Endothelial cell of umbilical vein (primary cell): ENCODE results near the gene SSRP1. TPM values are rescaled to one million over a fixed set of nuclear protein-coding genes. Genes with fewer than 3 reads are reported as not detected.

Source experiments
- BruUV-seq: library from RNA; stranded (reverse); fragments of 400-500 nt; replicated peaks from 2 replicates; lab custom pipeline; 2021; lab: Mats Ljungman, UMichigan
- CTCF ChIA-PET: fragments of 300-600, 350-600 bp; sonication (Branson Sonifier 250); formaldehyde crosslinking; loops from one replicate; lab custom pipeline; 2021; ENCODE audit warnings: antibody characterized with exemption, inconsistent platforms; lab: Charles Lee
- POLR2A ChIA-PET: fragments of 300-600, 350-600 bp; sonication (Branson Sonifier 250); formaldehyde crosslinking; loops from one replicate; lab custom pipeline; 2021; ENCODE audit warnings: antibody characterized with exemption, inconsistent platforms; lab: Charles Lee
- DNase-seq: peaks from one replicate; pipeline ENCODE4 v3.0.0-alpha.2; 2011; ENCODE audit warnings: low read depth, low spot score
- FAIRE-seq: peaks from 2 replicates; lab custom pipeline; 2011; peaks lifted over from hg19 to GRCh38; lab: Jason Lieb, UNC
- H2AFZ ChIP-seq: 2 replicates; pipeline ENCODE4 v1.6.0; 2012; ENCODE audit warnings: low read depth, low read length, control low read depth, inconsistent platforms
- H3K27ac ChIP-seq: 2 replicates; pipeline ENCODE4 v1.5.1; 2011; ENCODE audit warnings: low read depth, mild to moderate bottlenecking, control low read depth, low read length, moderate library complexity; ENCODE audit not compliant: insufficient read depth
- H3K27me3 ChIP-seq, 2 experiments: 2 replicates each; pipeline versions ENCODE4 v1.6.0 to v1.6.1; 2011; ENCODE audit warnings: low read length in 2 of 2, mixed read lengths in 1 of 2; ENCODE audit not compliant: control insufficient read depth in 2 of 2, insufficient read depth in 2 of 2
- H3K36me3 ChIP-seq, 2 experiments: 2 replicates in 1 of 2; 3 replicates in 1 of 2; pipeline ENCODE4 v1.5.1; 2011; ENCODE audit warnings: low read length in 2 of 2, mild to moderate bottlenecking in 1 of 2, moderate library complexity in 1 of 2; ENCODE audit not compliant: control insufficient read depth in 2 of 2, insufficient read depth in 2 of 2; ENCODE audit errors: extremely low read depth in 1 of 2
- H3K4me1 ChIP-seq: 3 replicates; pipeline ENCODE4 v1.5.1; 2011; ENCODE audit warnings: mild to moderate bottlenecking, low read length; ENCODE audit not compliant: control insufficient read depth, insufficient read depth; ENCODE audit errors: extremely low read depth
- H3K4me2 ChIP-seq: 2 replicates; pipeline ENCODE4 v1.6.1; 2011; ENCODE audit warnings: low read length, control low read depth, mixed read lengths; ENCODE audit not compliant: insufficient read depth
- H3K4me3 ChIP-seq, 3 experiments: fragments of 200-600 bp in 1 of 3; sonication (generic), shearing (Covaris generic) in 1 of 3; replicated peaks in 1 of 3; 2 replicates each; pipeline ENCODE4 v1.5.1; 2011 to 2016; ENCODE audit warnings: control low read depth in 3 of 3, low read length in 3 of 3, mild to moderate bottlenecking in 2 of 3, inconsistent platforms in 1 of 3, low read depth in 1 of 3, moderate library complexity in 1 of 3; ENCODE audit not compliant: insufficient read depth in 1 of 3
- H3K79me2 ChIP-seq: 2 replicates; pipeline ENCODE4 v1.6.0; 2012; ENCODE audit warnings: low read length, inconsistent platforms; ENCODE audit not compliant: control insufficient read depth, insufficient read depth
- H3K9ac ChIP-seq: replicated peaks from 2 replicates; pipeline ENCODE3; 2011; ENCODE audit warnings: low read length, control low read depth; ENCODE audit not compliant: insufficient read depth; ENCODE audit errors: extremely low read depth
- H3K9me1 ChIP-seq: replicated peaks from 3 replicates; pipeline ENCODE4 v1.6.0; 2011; ENCODE audit warnings: mild to moderate bottlenecking, low read length; ENCODE audit not compliant: control insufficient read depth, insufficient read depth; ENCODE audit errors: extremely low read depth
- H3K9me3 ChIP-seq: replicated peaks from 2 replicates; pipeline ENCODE4 v1.5.1; 2012; ENCODE audit warnings: low read length, inconsistent platforms; ENCODE audit not compliant: control insufficient read depth, insufficient read depth
- H4K20me1 ChIP-seq: replicated peaks from 2 replicates; pipeline ENCODE3; 2011; ENCODE audit warnings: mild to moderate bottlenecking, low read length; ENCODE audit not compliant: control insufficient read depth, insufficient read depth; ENCODE audit errors: extremely low read depth
- CTCF ChIP-seq, 2 donors: IDR thresholded peaks; 1 replicate in 1 of 2; 2 replicates in 1 of 2; pipeline ENCODE4 v1.5.1; 2011; ENCODE audit warnings: low read length in 2 of 2, mild to moderate bottlenecking in 2 of 2, moderate library complexity in 2 of 2, control low read depth in 1 of 2, inconsistent platforms in 1 of 2, low read depth in 1 of 2; ENCODE audit not compliant: insufficient read depth in 1 of 2; ENCODE audit errors: extremely low read depth in 1 of 2
- EZH2 ChIP-seq: IDR thresholded peaks from 2 replicates; pipeline ENCODE4 v1.6.1; 2012; ENCODE audit warnings: borderline replicate concordance, low read depth, mild to moderate bottlenecking, moderate library complexity, low read length, inconsistent platforms; ENCODE audit not compliant: severe bottlenecking
- FOS ChIP-seq: IDR thresholded peaks from 2 replicates; pipeline ENCODE4 v1.6.1; 2011; ENCODE audit warnings: mild to moderate bottlenecking, low read length, moderate library complexity, borderline replicate concordance; ENCODE audit not compliant: insufficient read depth
- GATA2 ChIP-seq: IDR thresholded peaks from 2 replicates; pipeline ENCODE4 v1.7.0; 2011; ENCODE audit warnings: low read depth, mild to moderate bottlenecking, moderate library complexity, mixed read lengths, low read length; ENCODE audit not compliant: insufficient read length, insufficient read depth
- JUN ChIP-seq: IDR thresholded peaks from 2 replicates; pipeline ENCODE4 v1.6.1; 2011; ENCODE audit warnings: borderline replicate concordance, low read depth; ENCODE audit not compliant: insufficient read length, insufficient read depth
- MAX ChIP-seq: IDR thresholded peaks from 2 replicates; pipeline ENCODE4 v1.6.1; 2011; ENCODE audit not compliant: insufficient read depth, insufficient read length
- MYC ChIP-seq: IDR thresholded peaks from one replicate; pipeline ENCODE4 v1.6.1; 2011; ENCODE audit warnings: mild to moderate bottlenecking, low read depth, low read length
- POLR2A ChIP-seq: IDR thresholded peaks from 2 replicates; pipeline ENCODE4 v1.6.1; 2012; ENCODE audit warnings: low read depth, mild to moderate bottlenecking, control low read depth, low read length
- POLR2AphosphoS5 ChIP-seq: IDR thresholded peaks from 2 replicates; pipeline ENCODE4 v1.6.1; 2012; ENCODE audit warnings: low read depth, mild to moderate bottlenecking, control low read depth, low read length, moderate library complexity; ENCODE audit not compliant: insufficient read depth
- dilution Hi-C: fragments of 300-500 bp; cut with MboI; formaldehyde crosslinking; loops from one replicate; pipeline ENCODE4 v1.15.0; 2019; ENCODE audit warnings: low sequenced_read_pairs; ENCODE audit not compliant: extremely low pct_ligation_motif_present
- intact Hi-C: fragments of 100-400 bp; cut with micrococcal nuclease; formaldehyde crosslinking; loops from one replicate; pipeline ENCODE4 v1.10.0; 2022
- polyA plus RNA-seq, 4 experiments: library from polyadenylated mRNA; depleted of rRNA in 3 of 4; stranded (reverse) in 3 of 4; unstranded in 1 of 4; fragments of >200 nt; gene quantifications; 2 replicates each; pipeline versions ENCODE4 v1.2.1 to v1.2.3, GENCODE V29; 2011 to 2012; ENCODE audit warnings: missing spikeins in 1 of 4
- total RNA-seq: library from RNA; stranded (reverse); gene quantifications from 2 replicates; pipeline ENCODE4 v1.2.3, GENCODE V29; 2021

Gene SSRP1
- total and polyA plus RNA-seq, 2 donors (not counting 3 experiments of a cell fraction or from before 2014, with no cell fraction given) = 130 to 146 TPM

- no peak overlapping the region for H2AFZ ChIP-seq
- no peak for DNase-seq
- no peaks in the 10 kb centered on the region for H3K79me2 ChIP-seq
- peaks cover 4 to 9% of the 10 kb centered on the region in 2 experiments for H3K27me3 ChIP-seq
- no peaks in the 10 kb centered on the region for H3K36me3 ChIP-seq
- intact Hi-C loops = no loop called here
- BruUV-seq = no TSS peak
- no peak overlapping the region for H3K4me2 ChIP-seq
- POLR2A ChIA-PET = no interaction called here
- TF ChIP-seq JUN (no peak), POLR2A (no peak), CTCF (IDR thresholded peaks at IDR 0.05; ENCODE audit: extremely low read depth in 1 of 2, insufficient read depth in 1 of 2, low read depth in 1 of 2, low read length in 2 of 2) (no peak), POLR2AphosphoS5 (no peak), MAX (no peak), MYC (no peak), EZH2 (no peak), GATA2 (no peak), FOS (no peak)
- H4K20me1 ChIP-seq = no peaks in the 10 kb centered on the region
- FAIRE-seq = no peak
- no peak overlapping the region for H3K27ac ChIP-seq
- H3K4me3 ChIP-seq = no peak overlapping the region
- H3K9ac ChIP-seq = no peak overlapping the region
- no peaks in the 10 kb centered on the region for H3K9me3 ChIP-seq
- dilution Hi-C loops = no loop called here
- no peaks in the 10 kb centered on the region for H3K4me1 ChIP-seq
- H3K9me1 ChIP-seq = no peaks in the 10 kb centered on the region
- CTCF ChIA-PET = interaction anchor here (1.1 kb wide), 1 partner anchor 116 kb away, joined by 3 read pairs; no protein-coding TSS in a partner anchor
These were observed 7.0 kb upstream of the SSRP1 start for GRCh38 chr11:57342702-57343101.
